Loucy (cell line): Measurements from ENCODE around the gene C3orf70.

Experiments
- H2AFZ ChIP-seq: fragments of 200-600 bp; sonication (generic); 2 replicates; pipeline ENCODE4 v1.6.0; 2016; ENCODE audit warnings: antibody characterized with exemption, mild to moderate bottlenecking, low read length, moderate library complexity
- H3F3A ChIP-seq: fragments of 200-600 bp; 2 replicates; pipeline ENCODE4 v1.6.0; 2016; ENCODE audit warnings: antibody characterized with exemption, low read depth, mild to moderate bottlenecking
- H3K27me3 ChIP-seq: fragments of 200-600 bp; sonication (generic); 2 replicates; pipeline ENCODE4 v1.6.1; 2014; ENCODE audit warnings: low read length, mild to moderate bottlenecking; ENCODE audit not compliant: insufficient read depth, poor library complexity, severe bottlenecking
- H3K36me3 ChIP-seq: fragments of 200-600 bp; sonication (generic); 2 replicates; pipeline ENCODE4 v1.6.1; 2016; ENCODE audit warnings: low read length; ENCODE audit not compliant: insufficient read depth
- H3K4me1 ChIP-seq: fragments of 200-600 bp; sonication (generic); 2 replicates; pipeline ENCODE4 v1.5.1; 2014; ENCODE audit warnings: low read length, mild to moderate bottlenecking; ENCODE audit not compliant: insufficient read depth, poor library complexity, severe bottlenecking
- H3K4me2 ChIP-seq: fragments of 200-600 bp; sonication (generic); 2 replicates; pipeline ENCODE4 v1.6.0; 2014; ENCODE audit warnings: antibody characterized with exemption, low read length, low read depth, mild to moderate bottlenecking; ENCODE audit not compliant: poor library complexity, severe bottlenecking
- H3K4me3 ChIP-seq: fragments of 200-600 bp; sonication (generic); 2 replicates; pipeline ENCODE4 v1.5.1; 2014; ENCODE audit warnings: low read length, mild to moderate bottlenecking, mixed read lengths; ENCODE audit not compliant: poor library complexity, severe bottlenecking
- H3K79me2 ChIP-seq: fragments of 200-600 bp; sonication (generic); 2 replicates; pipeline ENCODE4 v1.6.1; 2014; ENCODE audit warnings: low read length; ENCODE audit not compliant: insufficient read depth
- H3K9ac ChIP-seq: fragments of 200-600 bp; sonication (generic); 2 replicates; pipeline ENCODE4 v1.6.0; 2014; ENCODE audit warnings: mild to moderate bottlenecking, low read depth, low read length, moderate library complexity; ENCODE audit not compliant: poor library complexity, severe bottlenecking
- H3K9me2 ChIP-seq: fragments of 200-600 bp; sonication (generic); replicated peaks from 2 replicates; pipeline ENCODE4 v1.6.1; 2016; ENCODE audit warnings: low read depth, low read length, mixed read lengths
- H3K9me3 ChIP-seq: fragments of 200-600 bp; sonication (generic); 2 replicates; pipeline ENCODE4 v1.6.1; 2014; ENCODE audit warnings: mild to moderate bottlenecking, antibody characterized with exemption, low read length, low read depth; ENCODE audit not compliant: insufficient read depth
- H4K20me1 ChIP-seq: fragments of 200-600 bp; sonication (generic); 2 replicates; pipeline ENCODE4 v1.6.0; 2014; ENCODE audit warnings: antibody characterized with exemption, low read length, mild to moderate bottlenecking; ENCODE audit not compliant: insufficient read depth, poor library complexity, severe bottlenecking
- CTCF ChIP-seq: fragments of 200-600 bp; sonication (generic); conservative IDR thresholded peaks from 2 replicates; pipeline ENCODE4 v1.5.1; 2014; ENCODE audit warnings: mild to moderate bottlenecking, antibody characterized with exemption, low read length
- EZH2phosphoT487 ChIP-seq: fragments of 200-600 bp; IDR thresholded peaks from 2 replicates; pipeline ENCODE4 v1.6.1; 2018; ENCODE audit warnings: antibody characterized with exemption, mild to moderate bottlenecking, moderate library complexity, borderline replicate concordance

The C3orf70 gene

DNA sequence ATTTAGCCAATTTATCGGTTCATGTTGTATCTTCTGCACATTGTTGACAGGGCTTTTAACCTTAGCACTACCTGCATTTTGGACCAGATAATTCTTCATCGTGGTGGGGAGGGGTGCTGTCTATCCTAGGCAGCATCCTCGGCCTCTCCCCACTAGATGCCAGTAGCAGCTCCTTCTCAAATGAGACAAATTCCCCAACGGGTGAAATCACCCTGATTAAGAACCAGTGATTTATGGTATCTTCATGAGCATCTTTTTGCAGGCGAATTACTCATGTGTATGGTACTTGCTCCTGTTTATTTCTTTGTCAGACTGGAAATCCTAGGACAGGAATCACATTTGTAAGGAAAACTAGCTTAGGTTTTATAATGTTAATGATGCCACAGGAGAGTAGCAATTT lies 68.0 kb downstream of the C3orf70 start:
- Histone ChIP-seq H3K79me2 (no peaks in the 10 kb centered on the region), H3K4me1 (no peaks in the 10 kb centered on the region), H3F3A (no peaks in the 10 kb centered on the region), H4K20me1 (no peaks in the 10 kb centered on the region), H3K27me3 (no peaks in the 10 kb centered on the region), H3K9ac (no peak overlapping the region), H3K4me3 (no peak overlapping the region), H3K9me2 (no peaks in the 10 kb centered on the region), H3K4me2 (no peak overlapping the region), H3K36me3 (no peaks in the 10 kb centered on the region), H3K9me3 (no peaks in the 10 kb centered on the region), H2AFZ (no peak overlapping the region)
- TF ChIP-seq EZH2phosphoT487 (no peak), CTCF (no peak)

- Histone ChIP-seq H3K4me3 (no peak overlapping the region), H3F3A (no peaks in the 10 kb centered on the region), H3K9ac (no peak overlapping the region), H3K9me2 (no peaks in the 10 kb centered on the region), H4K20me1 (no peaks in the 10 kb centered on the region), H3K4me1 (no peaks in the 10 kb centered on the region), H3K79me2 (no peaks in the 10 kb centered on the region), H3K9me3 (no peaks in the 10 kb centered on the region), H3K4me2 (no peak overlapping the region), H3K27me3 (no peaks in the 10 kb centered on the region), H3K36me3 (no peaks in the 10 kb centered on the region), H2AFZ (no peak overlapping the region)
- TF ChIP-seq CTCF (no peak), EZH2phosphoT487 (no peak)
Observed at GRCh38 chr3:185084402-185084801, 68.5 kb downstream of the C3orf70 start.

GRCh38 chr3:185082829-185083228 lies 70.0 kb downstream of the C3orf70 start:
- Histone ChIP-seq H3K4me3 (no peak overlapping the region), H3K4me1 (no peaks in the 10 kb centered on the region), H3K9ac (no peak overlapping the region), H3F3A (no peaks in the 10 kb centered on the region), H3K36me3 (no peaks in the 10 kb centered on the region), H3K27me3 (no peaks in the 10 kb centered on the region), H3K4me2 (no peak overlapping the region), H3K9me2 (no peaks in the 10 kb centered on the region), H2AFZ (no peak overlapping the region), H3K9me3 (no peaks in the 10 kb centered on the region), H3K79me2 (no peaks in the 10 kb centered on the region), H4K20me1 (no peaks in the 10 kb centered on the region)
- TF ChIP-seq CTCF: no peak
- no peak for TF ChIP-seq EZH2phosphoT487
